Fibroblast of skin of left biceps (primary cell): ENCODE results near the gene CLINT1.

ENCODE experiments used
- DNase-seq, 2 experiments: peaks; one replicate each; pipeline ENCODE4 v3.0.0-alpha.2; 2013; ENCODE audit warnings: low read depth in 2 of 2

The CLINT1 gene

GRCh38 chr5:157820593-157821252 lies 38.2 kb downstream of the CLINT1 start:
- peak; percentile 5 to 13 for DNase-seq

- DNase-seq = no peak
Observed at GRCh38 chr5:157819502-157820115, 39.3 kb downstream of the CLINT1 start.

- DNase-seq = no peak
Observed at GRCh38 chr5:157818368-157818767, 40.6 kb downstream of the CLINT1 start.

- DNase-seq = no peak
Observed at GRCh38 chr5:157817928-157818327, 41.0 kb downstream of the CLINT1 start.

- DNase-seq = no peak
Observed at GRCh38 chr5:157817387-157817702, 41.6 kb downstream of the CLINT1 start.

- no peak for DNase-seq
Observed at GRCh38 chr5:157816682-157817386, 42.1 kb downstream of the CLINT1 start.

- DNase-seq = no peak
Observed at GRCh38 chr5:157812086-157812485, 46.9 kb downstream of the CLINT1 start.

GRCh38 chr5:157808043-157808442 lies 50.9 kb downstream of the CLINT1 start:
- DNase-seq = no peak

GRCh38 chr5:157802736-157803135 lies 56.2 kb downstream of the CLINT1 start:
- DNase-seq = no peak

GRCh38 chr5:157800137-157800536 lies 58.8 kb downstream of the CLINT1 start:
- no peak for DNase-seq

- no peak for DNase-seq
Observed at GRCh38 chr5:157799578-157799977, 59.4 kb downstream of the CLINT1 start.

GRCh38 chr5:157793301-157793700 lies 65.6 kb downstream of the CLINT1 start:
- no peak for DNase-seq

- DNase-seq = no peak
Observed at GRCh38 chr5:157785801-157786200, 73.1 kb downstream of the CLINT1 start.

- DNase-seq = no peak
Observed at GRCh38 chr5:157779221-157779620, 79.7 kb downstream of the CLINT1 start.

GRCh38 chr5:157778121-157778805 lies 80.7 kb downstream of the CLINT1 start:
- peak; percentile 33 to 48 for DNase-seq

GRCh38 chr5:157772127-157772526 lies 86.8 kb downstream of the CLINT1 start:
- DNase-seq = no peak

GRCh38 chr5:157770665-157771064 lies 88.3 kb downstream of the CLINT1 start:
- no peak for DNase-seq

- DNase-seq = no peak
Observed at GRCh38 chr5:157767689-157768088, 91.3 kb downstream of the CLINT1 start.

- no peak for DNase-seq
Observed at GRCh38 chr5:157766902-157767301, 92.0 kb downstream of the CLINT1 start.

- DNase-seq = no peak
Observed at GRCh38 chr5:157766442-157766841, 92.5 kb downstream of the CLINT1 start.

GRCh38 chr5:157764531-157764930 lies 94.4 kb downstream of the CLINT1 start:
- DNase-seq = no peak
